ENCODE data around the gene LPAR6. TPM values are rescaled to one million over a fixed set of nuclear protein-coding genes. Genes with fewer than 3 reads are reported as not detected.

LPAR6 gene
- total and polyA plus RNA-seq, 2 of the 4 experiments (the other 2 are of a cell fraction) = 1.4 to 2.0 TPM

DNA sequence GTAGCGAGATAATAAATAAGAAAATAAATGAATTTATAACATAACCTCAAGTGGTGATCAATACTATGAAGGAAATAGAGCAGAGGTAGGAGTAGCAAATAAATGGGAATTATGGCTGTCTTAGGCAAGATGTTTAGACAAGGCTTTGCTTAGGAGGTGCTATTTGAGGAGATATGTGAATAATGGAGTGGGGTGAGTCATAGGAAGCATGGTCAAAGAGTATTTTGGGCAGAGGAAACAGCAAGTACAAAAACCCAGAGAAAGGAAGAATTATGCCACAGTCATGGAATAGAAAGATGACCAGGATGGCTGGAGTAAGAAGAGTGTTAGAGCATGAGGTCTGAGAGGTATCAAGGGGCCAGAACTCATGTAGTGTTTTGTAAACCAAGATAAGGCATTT, 33.6 kb upstream of the LPAR6 start:
- Histone ChIP-seq H4K5ac (ENCODE audit: low read depth, low read length) (no peak overlapping the region), H3K9ac (ENCODE audit: low read depth, low read length) (no peak overlapping the region), H3K56ac (ENCODE audit: extremely low read depth, insufficient read depth, low read length) (no peak overlapping the region), H3K4me1 (ENCODE audit: control insufficient read depth, insufficient read depth, low read length) (peaks cover 17% of the 10 kb centered on the region), H3K18ac (ENCODE audit: low read depth, low read length) (peak overlapping the region; percentile 14; the same call in 1 of the 2 replicates), H3K36me3 (ENCODE audit: control insufficient read depth, insufficient read depth, low read length) (no peaks in the 10 kb centered on the region), H2AK9ac (replicated peaks; ENCODE audit: low read depth, low read length, poor library complexity) (no peak overlapping the region), H3K9me1 (ENCODE audit: insufficient read depth, low read length) (no peaks in the 10 kb centered on the region), H3K27me3 (ENCODE audit: control insufficient read depth, insufficient read depth, low read length) (no peaks in the 10 kb centered on the region), H3K79me1 (ENCODE audit: low read depth in 1 of 2, low read length in 2 of 2) (peaks cover 12 to 29% of the 10 kb centered on the region in 2 experiments), H2AK5ac (ENCODE audit: low read depth, low read length) (no peak overlapping the region), H3K23ac (ENCODE audit: low read depth, low read length) (0 out of 2 replicates have a peak overlapping the region, but pooled peaks have one; percentile 6), H4K20me1 (ENCODE audit: insufficient read depth, low read length) (0 out of 2 replicates have a peak, but pooled peaks cover 4% of the 10 kb centered on the region), H3K4me3 (ENCODE audit: insufficient read depth, low read depth, low read length) (no peak overlapping the region), H2BK20ac (ENCODE audit: low read depth, low read length) (peak overlapping the region; percentile 68), H4K91ac (ENCODE audit: insufficient read depth, low read depth, low read length) (peak overlapping the region; percentile 39; the same call in 1 of the 2 replicates), H2AFZ (replicated peaks; ENCODE audit: low read length, poor library complexity) (no peak overlapping the region), H3K14ac (replicated peaks; ENCODE audit: low read depth, low read length) (peak overlapping the region; percentile 47; the same call in 1 of the 2 replicates), H3K4me2 (ENCODE audit: low read depth, low read length) (peak overlapping the region; percentile 42; the same call in 1 of the 2 replicates), H2BK120ac (ENCODE audit: low read depth, low read length) (peak overlapping the region; percentile 59; the same call in 1 of the 2 replicates), H2BK15ac (ENCODE audit: low read depth, low read length) (peak overlapping the region; percentile 74; the same call in 1 of the 3 replicates), H3K27ac (ENCODE audit: insufficient read depth, low read length) (no peak overlapping the region), H3K4ac (ENCODE audit: low read depth, low read length) (peak overlapping the region; percentile 57; the same call in 1 of the 2 replicates), H2BK5ac (ENCODE audit: low read depth, low read length, poor library complexity, severe bottlenecking) (peak overlapping the region; percentile 72), H4K8ac (ENCODE audit: low read depth in 2 of 2, low read length in 2 of 2) (peak overlapping the region in 1 of 2 experiments; percentile 14; a peak in 1 of 4 replicates), H3K9me3 (ENCODE audit: control insufficient read depth, insufficient read depth, low read length) (no peaks in the 10 kb centered on the region)
- dilution Hi-C loops (cut with HindIII; ENCODE audit: low sequenced_read_pairs, unreplicated experiment) (no loop called here), intact Hi-C loops (cut with micrococcal nuclease) (loop anchor here (1.0 to 5.0 kb wide), 2 partner anchors 33 to 214 kb away; partner anchors contain the start of genes ITM2B and LPAR6), in situ Hi-C loops (cut with MboI; ENCODE audit: low sequenced_read_pairs) (no loop called here)
- no CpG with 5 or more reads among the region's 1 CpG for WGBS, 2 experiments (ENCODE audit: extremely low coverage in 2 of 2, insufficient read length in 1 of 2)
- no TSS peak for BruUV-seq (replicated peaks)
- TF ChIP-seq CHD1 (IDR thresholded peaks at IDR 0.05; ENCODE audit: low read depth, low read length) = no peak
- TF ChIP-seq RFX5 (IDR thresholded peaks at IDR 0.05; ENCODE audit: low read depth, low read length) = no peak
- peak; percentile 56; the same call in 1 of the 2 replicates for TF ChIP-seq FOS (IDR thresholded peaks at IDR 0.05; ENCODE audit: low read depth, low read length)
- TF ChIP-seq, protein P1, sequence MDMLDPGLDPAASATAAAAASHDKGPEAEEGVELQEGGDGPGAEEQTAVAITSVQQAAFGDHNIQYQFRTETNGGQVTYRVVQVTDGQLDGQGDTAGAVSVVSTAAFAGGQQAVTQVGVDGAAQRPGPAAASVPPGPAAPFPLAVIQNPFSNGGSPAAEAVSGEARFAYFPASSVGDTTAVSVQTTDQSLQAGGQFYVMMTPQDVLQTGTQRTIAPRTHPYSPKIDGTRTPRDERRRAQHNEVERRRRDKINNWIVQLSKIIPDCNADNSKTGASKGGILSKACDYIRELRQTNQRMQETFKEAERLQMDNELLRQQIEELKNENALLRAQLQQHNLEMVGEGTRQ (IDR thresholded peaks at IDR 0.05; ENCODE audit: low read depth, low read length) = no peak
- TF ChIP-seq MAZ (IDR thresholded peaks at IDR 0.05; ENCODE audit: borderline replicate concordance, low read depth, low read length) = no peak
- TF ChIP-seq, protein P2, sequence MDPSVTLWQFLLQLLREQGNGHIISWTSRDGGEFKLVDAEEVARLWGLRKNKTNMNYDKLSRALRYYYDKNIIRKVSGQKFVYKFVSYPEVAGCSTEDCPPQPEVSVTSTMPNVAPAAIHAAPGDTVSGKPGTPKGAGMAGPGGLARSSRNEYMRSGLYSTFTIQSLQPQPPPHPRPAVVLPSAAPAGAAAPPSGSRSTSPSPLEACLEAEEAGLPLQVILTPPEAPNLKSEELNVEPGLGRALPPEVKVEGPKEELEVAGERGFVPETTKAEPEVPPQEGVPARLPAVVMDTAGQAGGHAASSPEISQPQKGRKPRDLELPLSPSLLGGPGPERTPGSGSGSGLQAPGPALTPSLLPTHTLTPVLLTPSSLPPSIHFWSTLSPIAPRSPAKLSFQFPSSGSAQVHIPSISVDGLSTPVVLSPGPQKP (IDR thresholded peaks at IDR 0.05; ENCODE audit: borderline replicate concordance, low read depth, low read length) = no peak
- TF ChIP-seq NFE2L2 (IDR thresholded peaks at IDR 0.05; ENCODE audit: low read depth, low read length) = no peak
- TF ChIP-seq SMC3 (IDR thresholded peaks at IDR 0.05; ENCODE audit: low read depth, low read length) = no peak
- peak; percentile 49 for TF ChIP-seq CEBPB (IDR thresholded peaks at IDR 0.05; ENCODE audit: low read depth, low read length)
- TF ChIP-seq RAD21 (IDR thresholded peaks at IDR 0.05; ENCODE audit: low read length) = no peak
- ChIA-PET POLR2A (ENCODE audit: unreplicated experiment) (no interaction called here), CTCF (no interaction called here)
- ATAC-seq (ENCODE audit: low read depth) = peak; percentile 75
- peak; percentile 84 for DNase-seq

All from IMR-90 (cell line).